Trophoblast cell (in vitro differentiated cells and primary cell): Measurements from ENCODE around the gene CATSPERE.
"Not testable (repeated sequence)": the region's sequence is repeated elsewhere in the genome, so short reads cannot be mapped to it uniquely, and the experiment has no call there.

Experiments
- DNase-seq, 2 donors: peaks; one replicate each; pipeline ENCODE4 v3.0.0-alpha.2; 2016
- H2AFZ ChIP-seq: 2 replicates; pipeline ENCODE4 v1.6.1; 2013; ENCODE audit warnings: low read length, moderate library complexity, mild to moderate bottlenecking; ENCODE audit not compliant: insufficient read depth, poor library complexity
- H2AK5ac ChIP-seq: 2 replicates; pipeline ENCODE4 v1.6.1; 2013; ENCODE audit warnings: mild to moderate bottlenecking, low read length
- H2BK120ac ChIP-seq: 2 replicates; pipeline ENCODE4 v1.6.1; 2013; ENCODE audit warnings: low read length, mild to moderate bottlenecking, moderate library complexity; ENCODE audit not compliant: insufficient read depth, poor library complexity
- H2BK12ac ChIP-seq: 2 replicates; pipeline ENCODE4 v1.6.1; 2013; ENCODE audit warnings: mild to moderate bottlenecking, low read length, moderate library complexity
- H2BK5ac ChIP-seq: 2 replicates; pipeline ENCODE4 v1.6.1; 2013; ENCODE audit warnings: low read length, low read depth, moderate library complexity, mild to moderate bottlenecking; ENCODE audit not compliant: poor library complexity
- H3K14ac ChIP-seq: 2 replicates; pipeline ENCODE4 v1.6.1; 2013; ENCODE audit warnings: mild to moderate bottlenecking, low read length
- H3K18ac ChIP-seq: 2 replicates; pipeline ENCODE4 v1.6.1; 2013; ENCODE audit warnings: mild to moderate bottlenecking, low read length
- H3K23ac ChIP-seq: 2 replicates; pipeline ENCODE4 v1.6.1; 2013; ENCODE audit warnings: low read length
- H3K27ac ChIP-seq: 2 replicates; pipeline ENCODE4 v1.5.1; 2013; ENCODE audit warnings: low read depth, mild to moderate bottlenecking, inconsistent platforms, low read length, moderate library complexity
- H3K27me3 ChIP-seq: 2 replicates; pipeline ENCODE4 v1.6.1; 2013; ENCODE audit warnings: inconsistent platforms, mild to moderate bottlenecking, low read length, moderate library complexity; ENCODE audit not compliant: insufficient read depth
- H3K36me3 ChIP-seq, 2 experiments: 1 replicate in 1 of 2; 2 replicates in 1 of 2; pipeline ENCODE4 v1.6.1; 2013; ENCODE audit warnings: low read length in 2 of 2, mild to moderate bottlenecking in 2 of 2, moderate library complexity in 1 of 2; ENCODE audit not compliant: insufficient read depth in 2 of 2, control insufficient read depth in 1 of 2
- H3K4ac ChIP-seq: 2 replicates; pipeline ENCODE4 v1.6.1; 2013; ENCODE audit warnings: low read depth, mild to moderate bottlenecking, low read length, moderate library complexity
- H3K4me1 ChIP-seq, 2 experiments: 1 replicate in 1 of 2; 2 replicates in 1 of 2; pipeline ENCODE4 v1.6.1; 2013; ENCODE audit warnings: low read length in 2 of 2, mild to moderate bottlenecking in 2 of 2, moderate library complexity in 1 of 2; ENCODE audit not compliant: insufficient read depth in 2 of 2, control insufficient read depth in 1 of 2
- H3K4me2 ChIP-seq: 2 replicates; pipeline ENCODE4 v1.6.1; 2013; ENCODE audit warnings: inconsistent platforms, mild to moderate bottlenecking, low read length, moderate library complexity
- H3K4me3 ChIP-seq: 2 replicates; pipeline ENCODE4 v1.5.1; 2013; ENCODE audit warnings: mild to moderate bottlenecking, low read depth, low read length, inconsistent platforms
- H3K79me1 ChIP-seq: one replicate; pipeline ENCODE4 v1.6.1; 2013; ENCODE audit warnings: low read length
- H3K79me2 ChIP-seq: 2 replicates; pipeline ENCODE4 v1.6.1; 2013; ENCODE audit warnings: low read length, mild to moderate bottlenecking; ENCODE audit not compliant: control insufficient read depth, insufficient read depth, poor library complexity
- H3K9ac ChIP-seq: 2 replicates; pipeline ENCODE4 v1.6.1; 2013; ENCODE audit warnings: mild to moderate bottlenecking, low read length
- H3K9me3 ChIP-seq: 2 replicates; pipeline ENCODE4 v1.6.1; 2013; ENCODE audit warnings: low read depth, mild to moderate bottlenecking, control low read depth, inconsistent platforms, low read length; ENCODE audit not compliant: insufficient read depth
- H4K12ac ChIP-seq: 2 replicates; pipeline ENCODE4 v1.6.1; 2013; ENCODE audit warnings: low read depth, mild to moderate bottlenecking, low read length, moderate library complexity
- H4K8ac ChIP-seq: 2 replicates; pipeline ENCODE4 v1.6.1; 2013; ENCODE audit warnings: low read depth, mild to moderate bottlenecking, low read length, moderate library complexity
- H4K91ac ChIP-seq: one replicate; pipeline ENCODE4 v1.6.1; 2013; ENCODE audit warnings: low read depth, mild to moderate bottlenecking, low read length, moderate library complexity
- WGBS: extraction: QIAGEN DNeasy Blood & Tissue Kit; methylation state at CpG from one replicate; pipeline ENCODE4 v1.1.7; 2013; ENCODE audit warnings: missing lambda C conversion rate; ENCODE audit not compliant: insufficient read length, insufficient coverage; ENCODE audit errors: extremely low coverage; 5-methylcytosine and 5-hydroxymethylcytosine counted together

CATSPERE gene

DNA sequence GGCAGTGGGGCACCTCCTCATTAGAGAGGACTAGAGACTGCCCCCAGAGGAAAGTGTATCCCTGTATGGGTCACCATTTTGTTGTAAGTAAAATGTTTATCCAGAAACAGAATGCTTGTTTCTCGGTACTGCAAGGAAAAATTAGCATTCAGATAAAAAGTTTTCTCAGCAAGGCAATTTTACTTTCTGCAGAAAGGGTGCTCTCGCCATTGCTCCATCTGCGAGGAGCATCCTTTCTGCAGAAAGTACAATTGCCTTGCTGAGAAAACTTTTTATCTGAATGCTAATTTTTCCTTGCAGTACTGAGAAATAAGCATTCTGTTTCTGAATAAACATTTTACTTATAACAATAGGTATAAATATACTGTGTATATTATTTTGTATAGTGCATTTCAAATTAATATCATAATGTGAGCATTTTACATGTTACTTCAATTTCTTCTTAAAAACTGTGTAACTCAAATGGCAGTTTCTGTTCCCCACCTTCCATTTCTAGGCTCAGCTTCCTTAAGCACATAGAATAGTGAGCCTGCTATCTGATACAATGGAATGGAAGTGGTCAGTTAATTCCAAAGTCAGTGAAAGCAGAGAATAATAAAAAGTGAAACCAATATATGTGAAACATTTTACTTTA is 115.3 kb downstream of the CATSPERE start:
- Histone ChIP-seq H3K79me1 (no peaks in the 10 kb centered on the region), H3K14ac (no peak overlapping the region)
- no CpG with 5 or more reads among the region's 3 CpGs for WGBS

DNA sequence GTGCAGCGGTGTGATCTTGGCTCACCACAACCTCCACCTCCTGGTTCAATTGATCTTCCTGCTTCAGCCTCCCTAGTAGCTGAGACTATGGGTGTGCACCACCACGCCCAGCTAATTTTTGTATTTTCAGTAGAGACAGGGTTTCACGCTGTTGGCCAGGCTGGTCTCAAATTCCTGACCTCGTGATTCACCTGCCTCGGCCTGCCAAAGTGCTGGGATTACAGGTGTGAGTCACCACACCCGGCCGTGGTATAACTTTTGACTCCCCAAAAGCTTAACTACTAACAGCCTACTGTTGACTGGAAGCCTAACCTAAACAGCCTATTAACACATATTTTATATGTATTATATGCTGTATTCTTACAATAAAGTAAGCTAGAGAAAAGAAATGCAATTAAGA is 117.1 kb downstream of the CATSPERE start:
- not testable (repeated sequence) for H3K27ac ChIP-seq, H2BK120ac ChIP-seq, H3K4me2 ChIP-seq, H2BK5ac ChIP-seq, H3K79me1 ChIP-seq, H3K4me3 ChIP-seq, H3K4me1 ChIP-seq, H3K18ac ChIP-seq, H3K4ac ChIP-seq, DNase-seq, H3K9ac ChIP-seq, H3K27me3 ChIP-seq, H2BK12ac ChIP-seq, H3K79me2 ChIP-seq, H4K8ac ChIP-seq, H4K12ac ChIP-seq, H2AK5ac ChIP-seq, H2AFZ ChIP-seq, H3K23ac ChIP-seq, H4K91ac ChIP-seq, H3K36me3 ChIP-seq, H3K14ac ChIP-seq
- WGBS = no CpG with 5 or more reads among the region's 7 CpGs
- peaks cover 19% of the 10 kb centered on the region for H3K9me3 ChIP-seq

More for the DNA sequence above, 115.3 kb downstream of the CATSPERE start:
- no peak overlapping the region for H4K91ac ChIP-seq
- no peak overlapping the region for H3K23ac ChIP-seq
- H3K36me3 ChIP-seq = peaks cover 3 to 4% of the 10 kb centered on the region in 2 experiments
- H3K9me3 ChIP-seq = peaks cover 19% of the 10 kb centered on the region
- H2BK5ac ChIP-seq = no peak overlapping the region
- H2AFZ ChIP-seq = no peak overlapping the region
- H3K9ac ChIP-seq = no peak overlapping the region
- no peak overlapping the region for H4K8ac ChIP-seq
- no peaks in the 10 kb centered on the region for H3K4me1 ChIP-seq
- H3K4me3 ChIP-seq = no peak overlapping the region
- H3K18ac ChIP-seq = no peak overlapping the region
- no peak overlapping the region for H2BK12ac ChIP-seq
- no peak overlapping the region for H3K4ac ChIP-seq
- no peak overlapping the region for H3K27ac ChIP-seq
- H2BK120ac ChIP-seq = no peak overlapping the region
- no peak for DNase-seq
- no peak overlapping the region for H4K12ac ChIP-seq
- no peak overlapping the region for H3K4me2 ChIP-seq
- no peak overlapping the region for H2AK5ac ChIP-seq
- H3K27me3 ChIP-seq = no peaks in the 10 kb centered on the region
- H3K79me2 ChIP-seq = no peaks in the 10 kb centered on the region

DNA sequence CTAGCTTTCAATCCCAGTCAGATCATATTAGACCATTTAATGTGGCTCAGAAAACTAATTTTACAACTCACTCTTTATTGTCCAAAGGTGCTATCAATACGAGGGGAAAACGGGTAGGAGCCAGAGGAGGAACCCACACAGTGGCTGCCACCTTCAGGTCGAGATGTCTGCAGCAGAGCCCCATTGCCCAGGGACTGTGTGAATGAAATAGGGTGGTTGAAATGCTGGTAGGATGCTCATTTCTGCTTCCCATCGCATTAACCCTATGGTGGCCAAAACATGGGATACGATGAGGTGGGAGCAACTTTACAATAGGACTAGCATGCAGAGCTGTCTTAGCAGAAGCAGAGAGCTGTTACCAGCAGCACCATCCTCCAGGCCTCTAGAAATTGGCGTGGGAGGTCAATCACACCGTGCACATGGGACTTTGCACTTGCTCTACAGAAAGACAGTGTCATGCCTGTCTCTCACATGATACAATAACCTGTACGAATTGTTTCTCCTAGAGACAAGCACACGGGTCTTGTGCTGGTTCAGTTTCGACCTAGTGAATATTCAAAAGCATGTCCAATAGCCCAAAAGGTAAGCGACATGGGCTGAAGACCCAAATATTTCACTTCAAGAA is 122.4 kb downstream of the CATSPERE start:
- Histone ChIP-seq H3K23ac (no peak overlapping the region), H3K4me1 (no peaks in the 10 kb centered on the region), H2BK120ac (no peak overlapping the region), H3K79me1 (no peaks in the 10 kb centered on the region), H4K91ac (no peak overlapping the region), H2BK5ac (no peak overlapping the region), H4K8ac (no peak overlapping the region), H3K14ac (no peak overlapping the region), H4K12ac (no peak overlapping the region), H2BK12ac (no peak overlapping the region), H3K4ac (no peak overlapping the region), H2AFZ (no peak overlapping the region), H3K36me3 (no peaks in the 10 kb centered on the region), H3K27me3 (no peaks in the 10 kb centered on the region), H3K27ac (no peak overlapping the region), H3K9me3 (no peaks in the 10 kb centered on the region), H3K4me3 (no peak overlapping the region), H3K18ac (no peak overlapping the region), H2AK5ac (no peak overlapping the region), H3K4me2 (no peak overlapping the region), H3K9ac (no peak overlapping the region), H3K79me2 (no peaks in the 10 kb centered on the region)
- WGBS = no CpG with 5 or more reads among the region's 11 CpGs
- no peak for DNase-seq

DNA sequence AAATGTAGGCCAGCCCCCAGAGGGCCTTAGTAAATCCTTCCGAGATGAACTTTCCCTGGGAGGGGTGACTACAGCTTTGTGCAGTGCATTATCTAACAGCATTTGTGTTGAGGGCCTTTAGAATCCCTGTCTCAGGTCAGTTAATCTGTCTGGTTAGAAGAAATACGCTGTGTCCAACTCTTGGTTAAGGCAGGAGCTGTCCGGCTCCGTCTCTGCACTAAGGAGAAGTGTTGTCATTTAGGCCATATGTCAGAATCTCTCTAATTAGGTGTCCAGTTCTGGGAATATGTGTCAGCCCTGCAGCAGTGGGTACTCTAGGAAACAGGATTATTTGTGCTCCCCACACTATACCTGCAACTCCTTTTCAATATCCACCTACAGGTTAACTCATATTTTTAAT is 124.8 kb downstream of the CATSPERE start:
- Histone ChIP-seq H3K27ac (no peak overlapping the region), H3K4me2 (no peak overlapping the region), H2AK5ac (no peak overlapping the region), H3K79me2 (no peaks in the 10 kb centered on the region), H4K12ac (no peak overlapping the region), H2AFZ (no peak overlapping the region), H3K4me3 (no peak overlapping the region), H3K18ac (no peak overlapping the region), H2BK12ac (no peak overlapping the region), H4K8ac (no peak overlapping the region), H2BK120ac (no peak overlapping the region), H3K4me1 (no peaks in the 10 kb centered on the region), H4K91ac (no peak overlapping the region), H3K9me3 (no peaks in the 10 kb centered on the region), H3K79me1 (no peaks in the 10 kb centered on the region), H3K23ac (no peak overlapping the region), H3K27me3 (no peaks in the 10 kb centered on the region), H3K9ac (no peak overlapping the region), H3K4ac (no peak overlapping the region), H2BK5ac (no peak overlapping the region), H3K14ac (no peak overlapping the region), H3K36me3 (no peaks in the 10 kb centered on the region)
- WGBS = no CpG with 5 or more reads among the region's 4 CpGs
- no peak for DNase-seq
